Myocyte (in vitro differentiated cells): ENCODE measurements around the gene TEC. TPM values are rescaled to one million over a fixed set of nuclear protein-coding genes. Genes with fewer than 3 reads are reported as not detected.
A peak's percentile ranks its signal among the peaks of the same experiment; 100 is the strongest.
"Not testable (repeated sequence)": the region's sequence is repeated elsewhere in the genome, so short reads cannot be mapped to it uniquely, and the experiment has no call there.

Source experiments
- DNase-seq: peaks from one replicate; pipeline ENCODE4 v3.0.0-alpha.2; 2012; ENCODE audit warnings: low read depth
- total RNA-seq: library from RNA; depleted of rRNA; stranded (reverse); fragments of >200 nt; gene quantifications from 2 replicates; pipeline ENCODE4 v1.2.3, GENCODE V29; 2014

The TEC gene
- total RNA-seq, 1 donor from 2014 or later = 3.0 TPM

- no peak for DNase-seq
Observed at GRCh38 chr4:48167538-48168263, 101.9 kb downstream of the TEC start.

- DNase-seq = not testable (repeated sequence)
Observed at GRCh38 chr4:48164561-48164960, 105.1 kb downstream of the TEC start.

- no peak for DNase-seq
Observed at GRCh38 chr4:48163746-48164145, 105.9 kb downstream of the TEC start.

- peak; percentile 31 for DNase-seq
Observed at GRCh38 chr4:48162162-48162561, 107.5 kb downstream of the TEC start.

- DNase-seq = no peak
Observed at GRCh38 chr4:48157271-48157670, 112.4 kb downstream of the TEC start.

- no peak for DNase-seq
Observed at GRCh38 chr4:48156423-48156822, 113.2 kb downstream of the TEC start.

GRCh38 chr4:48153791-48154550 is 115.7 kb downstream of the TEC start:
- no peak for DNase-seq

GRCh38 chr4:48152259-48152658 is 117.4 kb downstream of the TEC start:
- no peak for DNase-seq

GRCh38 chr4:48149827-48150370 is 119.7 kb downstream of the TEC start:
- no peak for DNase-seq

GRCh38 chr4:48147621-48148020 is 122.0 kb downstream of the TEC start:
- no peak for DNase-seq

- peak; percentile 50 for DNase-seq
Observed at GRCh38 chr4:48141048-48141447, 128.6 kb downstream of the TEC start.

- DNase-seq = peak; percentile 23
Observed at GRCh38 chr4:48139691-48140090, 129.9 kb downstream of the TEC start.

- DNase-seq = no peak
Observed at GRCh38 chr4:48138936-48139335, 130.7 kb downstream of the TEC start.

- no peak for DNase-seq
Observed at GRCh38 chr4:48138511-48138910, 131.1 kb downstream of the TEC start.

GRCh38 chr4:48137846-48138245 is 131.8 kb downstream of the TEC start:
- no peak for DNase-seq

- DNase-seq = no peak
Observed at GRCh38 chr4:48134081-48134480, 135.6 kb downstream of the TEC start, which contains the start of gene TXK. Gene TXK (minus strand): TSS chr4:48134250. CDS start chr4:48134170, 80 bp downstream.

GRCh38 chr4:48133669-48134068 is 136.0 kb downstream of the TEC start:
- DNase-seq = no peak

GRCh38 chr4:48131736-48132135 is 137.9 kb downstream of the TEC start:
- DNase-seq = no peak

GRCh38 chr4:48130100-48130499 is 139.5 kb downstream of the TEC start:
- DNase-seq = no peak

- peak; percentile 61 for DNase-seq
Observed at GRCh38 chr4:48129307-48130014, 140.2 kb downstream of the TEC start.

- DNase-seq = peak; percentile 93
Observed at GRCh38 chr4:48127682-48128404, 141.8 kb downstream of the TEC start.
